GM19240 (cell line): ENCODE results near the gene NBPF4.
"Not testable (repeated sequence)": the region's sequence is repeated elsewhere in the genome, so short reads cannot be mapped to it uniquely, and the experiment has no call there.

Experiments used
- DNase-seq: peaks from one replicate; pipeline ENCODE4 v3.0.0; 2011; ENCODE audit warnings: low spot score; ENCODE audit not compliant: insufficient read length

Gene NBPF4

DNA sequence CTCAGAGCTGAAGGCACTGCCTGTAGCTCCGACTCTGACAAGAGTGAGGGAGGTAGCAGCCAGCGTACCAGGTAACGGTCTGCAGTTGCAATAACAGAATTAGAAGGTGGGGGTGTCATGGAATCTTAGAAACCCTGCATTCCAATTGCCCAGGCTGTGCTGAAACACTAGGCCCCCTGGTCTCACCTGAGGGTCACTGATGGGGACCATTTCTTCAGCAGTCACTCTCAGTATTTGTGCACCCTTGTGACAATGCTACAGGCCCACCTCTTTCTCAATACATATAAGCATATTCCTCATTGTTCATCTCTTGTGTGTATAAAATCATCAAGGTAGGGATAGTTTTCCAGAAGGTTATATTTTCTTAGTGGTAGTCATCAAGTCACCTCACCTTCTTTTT is at the start of gene NBPF4:
Gene NBPF4, minus strand, starts transcription at position 101 of the 400 bp plus-strand sequence. CDS start 315 bp downstream, outside the sequence.
- not testable (repeated sequence) for DNase-seq

GRCh38 chr1:108282528-108283257 is 38.8 kb upstream of the NBPF4 start:
- not testable (repeated sequence) for DNase-seq

GRCh38 chr1:108272485-108273327 is 28.8 kb upstream of the NBPF4 start:
- DNase-seq: not testable (repeated sequence)

DNA sequence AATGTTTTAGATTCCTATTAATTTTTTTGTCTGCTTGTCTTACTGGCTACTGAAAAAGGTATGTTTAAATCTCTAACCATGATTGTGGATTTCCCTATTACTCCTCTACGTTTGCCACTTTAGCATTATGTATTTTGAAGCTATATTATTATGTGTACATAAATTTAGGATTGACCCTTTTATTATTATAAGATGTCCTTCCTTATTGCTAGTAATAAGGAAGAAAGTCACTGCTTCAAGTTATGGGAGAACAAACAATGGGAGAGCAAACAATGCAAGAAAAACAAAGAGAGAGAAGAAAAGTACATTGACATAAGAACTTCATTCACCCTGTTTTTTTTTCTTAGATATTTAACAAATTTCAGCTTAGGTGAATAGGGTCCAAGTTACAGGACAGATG is 23.2 kb upstream of the NBPF4 start:
- not testable (repeated sequence) for DNase-seq

DNA sequence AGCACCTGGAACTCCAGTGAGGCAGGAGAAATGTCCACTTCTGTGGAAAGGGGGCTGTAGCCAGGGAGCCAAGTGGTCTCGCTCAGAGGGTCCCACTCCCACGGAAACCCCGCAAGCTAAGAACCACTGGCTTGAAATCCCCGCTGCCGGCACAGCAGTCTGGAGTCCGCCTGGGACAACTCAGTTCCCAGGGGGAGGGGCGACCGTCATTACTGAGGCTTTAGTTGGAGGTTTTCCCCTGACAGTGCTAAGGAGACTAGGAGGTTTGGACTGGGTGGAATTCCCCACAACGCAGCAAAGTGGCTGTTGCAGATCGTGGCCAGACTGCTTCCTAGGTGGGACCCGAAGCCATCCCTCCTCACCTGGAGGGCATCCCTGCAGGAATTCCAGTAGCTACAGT is 18.1 kb upstream of the NBPF4 start:
- DNase-seq: not testable (repeated sequence)

- DNase-seq: not testable (repeated sequence)
These were observed 17.6 kb upstream of the NBPF4 start for GRCh38 chr1:108261519-108261918.

DNA sequence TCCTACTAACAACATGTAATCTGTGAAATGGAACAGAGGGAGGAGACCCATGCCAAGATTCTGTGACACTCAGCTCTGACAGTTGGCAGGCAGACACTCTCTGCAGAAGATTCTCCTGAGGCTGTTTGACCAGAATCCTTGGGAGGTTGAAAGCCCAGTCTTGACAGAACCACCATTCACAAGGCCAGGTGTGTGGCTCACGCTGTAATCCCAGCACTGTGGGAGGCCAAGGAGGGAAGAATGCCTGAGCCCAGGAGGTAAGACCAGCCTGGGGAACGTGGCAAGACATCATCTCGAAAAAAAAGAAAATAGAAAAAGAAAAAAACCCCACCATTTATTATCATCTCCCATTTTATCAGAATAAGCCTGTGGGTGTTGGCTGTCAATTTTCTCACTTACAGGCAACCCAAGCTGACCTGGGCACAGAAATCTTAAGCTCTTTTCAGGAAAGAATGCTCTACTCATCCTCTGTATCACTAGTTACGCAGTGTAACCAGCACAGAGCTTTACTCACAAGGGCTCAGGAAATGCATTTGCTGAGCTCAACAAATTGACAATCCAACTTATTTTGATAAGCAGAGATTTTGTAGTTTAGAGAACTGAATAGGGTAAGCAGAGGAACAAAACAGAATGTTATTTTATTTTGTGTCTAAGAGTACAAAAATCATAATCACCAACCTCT is 16.8 kb upstream of the NBPF4 start:
- not testable (repeated sequence) for DNase-seq

- not testable (repeated sequence) for DNase-seq
These were observed 11.6 kb upstream of the NBPF4 start for GRCh38 chr1:108255426-108255825.

- DNase-seq: not testable (repeated sequence)
These were observed 4.5 kb downstream of the NBPF4 start for GRCh38 chr1:108239426-108239825.

- DNase-seq: not testable (repeated sequence)
These were observed 8.6 kb downstream of the NBPF4 start for GRCh38 chr1:108235308-108235707.

GRCh38 chr1:108232183-108232582 is 11.7 kb downstream of the NBPF4 start:
- not testable (repeated sequence) for DNase-seq

DNA sequence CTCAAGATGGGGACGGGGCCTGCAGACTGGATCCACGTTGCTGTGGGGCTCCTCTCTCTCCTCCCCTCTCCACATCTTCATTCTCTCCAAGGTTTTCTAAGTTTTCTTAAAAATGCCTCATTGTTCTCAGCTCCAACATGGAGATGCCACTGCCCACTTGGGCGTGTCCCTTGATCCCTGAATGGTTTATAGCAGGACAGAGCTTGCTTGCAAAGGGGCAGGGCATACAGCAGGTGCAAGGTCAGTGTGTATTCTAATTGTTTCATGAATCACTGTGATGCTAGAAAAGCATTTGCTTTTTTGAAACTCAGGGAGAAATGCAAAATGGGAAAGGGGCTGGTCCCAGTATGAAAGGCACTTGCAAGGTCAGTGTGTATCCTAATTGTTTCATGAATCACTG is 13.9 kb downstream of the NBPF4 start:
- DNase-seq: not testable (repeated sequence)

DNA sequence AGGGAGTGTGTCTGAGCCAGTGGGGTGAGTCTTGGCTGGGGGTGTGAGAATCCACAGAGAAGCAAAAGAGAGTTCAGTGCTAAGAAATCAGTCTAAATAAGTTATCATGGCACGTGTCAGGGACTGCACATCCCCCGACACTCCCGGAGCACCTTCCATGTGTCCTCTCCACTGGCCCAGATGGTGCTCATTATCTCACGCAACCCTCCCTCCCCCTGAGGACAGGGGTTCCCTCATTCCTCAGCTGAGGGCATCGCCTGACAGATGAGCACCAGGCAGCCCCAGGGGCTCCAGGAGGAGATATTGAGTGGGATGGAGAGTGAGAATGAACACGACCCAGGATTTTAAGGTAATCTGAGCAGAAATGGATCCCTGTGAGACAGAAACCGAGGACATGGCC is 16.1 kb downstream of the NBPF4 start:
- DNase-seq: not testable (repeated sequence)

DNA sequence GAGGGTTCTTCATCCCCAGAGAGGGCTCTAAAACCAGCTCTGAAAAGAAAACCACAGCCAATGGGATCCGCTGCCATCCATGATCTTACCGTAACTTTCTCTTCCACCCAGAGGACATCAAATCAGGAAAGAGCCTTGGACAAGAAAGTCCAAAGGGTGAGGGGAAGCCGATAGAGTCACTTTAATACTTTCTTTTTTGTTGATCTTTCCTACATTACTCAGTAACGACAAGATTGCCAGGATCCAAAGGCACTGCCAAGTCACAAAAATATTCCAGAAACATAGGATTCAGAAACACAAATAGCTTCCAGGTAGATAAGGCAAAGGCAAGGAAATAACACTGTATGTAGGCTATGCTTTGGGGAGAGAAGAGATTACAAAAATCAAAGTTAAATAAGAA is 17.0 kb downstream of the NBPF4 start:
- DNase-seq: not testable (repeated sequence)

GRCh38 chr1:108223226-108223625 is 20.6 kb downstream of the NBPF4 start:
- not testable (repeated sequence) for DNase-seq

- DNase-seq: not testable (repeated sequence)
These were observed 26.2 kb downstream of the NBPF4 start for GRCh38 chr1:108217515-108218174.

DNA sequence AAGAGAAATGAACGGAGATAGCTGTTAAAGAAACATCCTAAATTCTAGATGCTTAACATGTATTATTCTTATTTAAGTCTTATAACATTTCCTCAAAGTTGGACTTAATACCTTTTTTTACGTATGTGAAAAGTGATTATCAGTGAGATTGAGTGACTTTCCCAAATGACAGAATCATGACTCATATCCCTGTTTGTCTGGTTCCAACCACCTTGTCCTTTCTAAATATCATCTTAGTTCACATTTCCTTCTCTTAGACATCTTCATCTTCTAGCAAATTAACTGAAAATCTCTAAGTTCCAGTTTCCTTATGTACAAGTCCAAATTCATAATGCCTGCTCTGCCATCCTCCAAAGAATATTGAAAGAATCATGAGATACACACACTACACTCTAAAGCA is 26.9 kb downstream of the NBPF4 start:
- not testable (repeated sequence) for DNase-seq

GRCh38 chr1:108216028-108216890 is 27.6 kb downstream of the NBPF4 start:
- DNase-seq: not testable (repeated sequence)

GRCh38 chr1:108214641-108215465 is 29.0 kb downstream of the NBPF4 start:
- not testable (repeated sequence) for DNase-seq
